D721Med (cell line): ENCODE measurements around the gene TMEM178B.

Experiments
- DNase-seq: peaks from one replicate; pipeline ENCODE4 v3.0.0; 2011; ENCODE audit warnings: low spot score; ENCODE audit not compliant: insufficient read length
- FAIRE-seq: peaks from 2 replicates; lab custom pipeline; 2011; peaks lifted over from hg19 to GRCh38; lab: Jason Lieb, UNC
- CTCF ChIP-seq: IDR thresholded peaks from 2 replicates; pipeline ENCODE4 v1.5.1; 2012; ENCODE audit warnings: mild to moderate bottlenecking, control low read depth; ENCODE audit not compliant: insufficient read depth; ENCODE audit errors: missing control alignments

The TMEM178B gene

GRCh38 chr7:141478845-141479244 lies 405.0 kb downstream of the TMEM178B start:
- FAIRE-seq (no peak), DNase-seq (no peak)
- TF ChIP-seq CTCF = no peak

- no peak for TF ChIP-seq CTCF
- DNase-seq = no peak
- FAIRE-seq = no peak
Observed at GRCh38 chr7:141480953-141481352, 407.1 kb downstream of the TMEM178B start.

- FAIRE-seq (no peak), DNase-seq (no peak)
- TF ChIP-seq CTCF = no peak
Observed at GRCh38 chr7:141481971-141482370, 408.1 kb downstream of the TMEM178B start.

- FAIRE-seq (no peak), DNase-seq (no peak)
- TF ChIP-seq CTCF = no peak
Observed at GRCh38 chr7:141483044-141483443, 409.2 kb downstream of the TMEM178B start.

GRCh38 chr7:141484907-141485306 lies 411.0 kb downstream of the TMEM178B start:
- no peak for TF ChIP-seq CTCF
- FAIRE-seq = no peak
- DNase-seq = no peak

- DNase-seq (no peak), FAIRE-seq (no peak)
- TF ChIP-seq CTCF = no peak
Observed at GRCh38 chr7:141486959-141487358, 413.1 kb downstream of the TMEM178B start.

GRCh38 chr7:141490474-141490873 lies 416.6 kb downstream of the TMEM178B start:
- no peak for DNase-seq
- TF ChIP-seq CTCF = no peak
- FAIRE-seq = no peak
